GM19025 (cell line): ENCODE data around the gene FAM181A.
A peak's percentile ranks its signal among the peaks of the same experiment; 100 is the strongest.

ENCODE experiments used
- ATAC-seq: cut with Tn5 transposase; IDR thresholded peaks from one replicate; pipeline ENCODE4 v1.9.1; 2021; ENCODE audit warnings: mild to moderate bottlenecking, low read depth, moderate library complexity; ENCODE audit not compliant: unreplicated experiment

The FAM181A gene

GRCh38 chr14:93976477-93977057 lies 49.4 kb downstream of the FAM181A start, which contains the start of gene ASB2:
TSS of gene ASB2 (minus strand) at chr14:93976570. CDS start at chr14:93964539, 12,031 bp downstream.
- ATAC-seq, result no peak

- no peak for ATAC-seq
These were observed 50.0 kb downstream of the FAM181A start for GRCh38 chr14:93977171-93977570.

GRCh38 chr14:93977790-93978581 lies 50.8 kb downstream of the FAM181A start:
- peak; percentile 44 for ATAC-seq

GRCh38 chr14:93978735-93979134 lies 51.6 kb downstream of the FAM181A start:
- no peak for ATAC-seq
